ENCODE measurements around the gene TRIB2.

Gene TRIB2

DNA sequence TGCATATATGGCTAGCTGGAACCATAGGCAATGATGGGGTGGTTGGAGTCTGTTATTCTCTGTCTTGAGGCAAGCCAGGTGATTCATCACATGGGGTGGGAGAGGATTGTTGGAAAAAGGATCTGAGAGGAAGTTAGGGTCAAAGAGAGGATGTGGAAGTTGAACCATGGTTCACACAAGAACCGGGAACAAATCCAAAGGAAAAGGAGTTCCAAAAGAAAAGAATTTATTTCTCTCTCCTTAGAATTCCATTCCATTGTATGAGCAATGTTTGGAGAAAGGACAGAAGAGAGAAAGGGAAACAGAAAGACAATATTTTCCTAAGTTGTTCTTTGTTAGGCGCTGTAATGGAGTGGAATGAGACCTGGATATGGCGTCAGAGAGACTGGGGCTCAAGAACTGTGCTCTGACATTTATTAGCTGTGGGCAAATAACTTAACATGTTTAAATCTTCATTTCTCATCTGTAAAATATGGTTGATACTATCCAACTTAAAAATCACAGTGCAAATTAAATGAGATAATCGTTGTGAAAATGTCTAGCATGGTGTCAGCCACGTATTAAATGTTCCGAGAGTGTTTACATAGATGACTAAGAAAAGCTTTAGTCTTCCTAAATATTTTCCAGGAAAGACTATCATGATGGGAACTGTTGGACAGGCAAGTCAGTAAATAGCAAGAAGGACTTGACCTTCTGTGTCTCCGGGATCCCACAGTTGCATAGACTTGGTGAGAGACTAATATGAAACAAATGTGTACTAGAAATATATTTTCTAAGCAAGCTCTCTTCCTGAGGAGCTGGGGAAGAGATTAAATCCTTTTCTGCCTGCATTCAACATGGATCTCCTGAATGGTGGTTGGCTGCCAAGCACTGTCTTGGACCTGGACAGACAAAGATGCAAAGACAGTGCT is 71.4 kb downstream of the TRIB2 start:
- DNase-seq, result no peak

DNA sequence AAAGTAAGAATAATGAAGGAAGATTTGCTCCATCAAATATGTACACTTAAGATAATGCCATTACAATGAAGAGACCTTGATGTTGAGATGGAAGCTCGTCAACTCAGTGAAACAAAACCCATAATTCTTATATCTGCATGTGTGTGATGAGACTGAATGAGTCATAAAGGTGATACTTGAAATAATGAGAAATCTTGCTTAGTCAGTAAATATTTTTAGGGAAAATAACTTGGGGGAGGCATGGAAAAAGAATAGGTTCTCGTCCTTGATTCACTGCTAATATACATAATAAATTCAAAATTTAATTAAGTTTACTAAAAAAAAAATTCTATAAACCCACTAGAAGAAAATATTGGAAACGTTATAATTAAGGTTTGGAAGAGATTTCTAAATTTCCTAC is 75.2 kb downstream of the TRIB2 start:
- DNase-seq, result no peak

Data from NCI-H1417 (cell line).